IMR-90 (cell line): ENCODE measurements around the gene MAN2A1. TPM values are rescaled to one million over a fixed set of nuclear protein-coding genes. Genes with fewer than 3 reads are reported as not detected.

ENCODE experiments used
- ATAC-seq: fragments of 200-7000 bp; cut with Tn5 transposase; 2 replicates; pipeline ENCODE4 v1.9.1; 2020; ENCODE audit warnings: low read depth, mild to moderate bottlenecking, moderate library complexity
- BruUV-seq: library from RNA; stranded (reverse); fragments of 400-500 nt; replicated peaks from 2 replicates; lab custom pipeline; 2021; lab: Mats Ljungman, UMichigan
- CTCF ChIA-PET: fragments of 300-600 bp; formaldehyde crosslinking; extraction: SDS; loops from one replicate; lab custom pipeline; 2021; ENCODE audit warnings: antibody characterized with exemption; lab: Yijun Ruan, JAX
- POLR2A ChIA-PET: fragments of 300-600 bp; sonication (Branson Sonifier 250); formaldehyde crosslinking; loops from one replicate; lab custom pipeline; 2022; ENCODE audit warnings: antibody characterized with exemption; ENCODE audit not compliant: unreplicated experiment; lab: Charles Lee
- DNase-seq: peaks from one replicate; pipeline ENCODE4 v3.0.0; 2013
- H2AFZ ChIP-seq: replicated peaks from 2 replicates; pipeline ENCODE3; 2013; ENCODE audit warnings: low read length, mild to moderate bottlenecking; ENCODE audit not compliant: poor library complexity
- H2AK5ac ChIP-seq: 2 replicates; pipeline ENCODE4 v1.6.1; 2013; ENCODE audit warnings: low read depth, low read length, inconsistent platforms
- H2AK9ac ChIP-seq: replicated peaks from 2 replicates; pipeline ENCODE3; 2013; ENCODE audit warnings: mild to moderate bottlenecking, low read depth, low read length, moderate library complexity; ENCODE audit not compliant: poor library complexity
- H2BK120ac ChIP-seq: 2 replicates; pipeline ENCODE4 v1.6.1; 2013; ENCODE audit warnings: low read depth, low read length, inconsistent platforms
- H2BK15ac ChIP-seq: 3 replicates; pipeline ENCODE4 v1.6.1; 2013; ENCODE audit warnings: low read depth, low read length, inconsistent platforms
- H2BK20ac ChIP-seq: 2 replicates; pipeline ENCODE4 v1.6.1; 2013; ENCODE audit warnings: low read depth, mild to moderate bottlenecking, inconsistent platforms, low read length, moderate library complexity
- H2BK5ac ChIP-seq: 2 replicates; pipeline ENCODE4 v1.6.1; 2013; ENCODE audit warnings: mild to moderate bottlenecking, low read depth, low read length, inconsistent platforms; ENCODE audit not compliant: poor library complexity, severe bottlenecking
- H3K14ac ChIP-seq: replicated peaks from 2 replicates; pipeline ENCODE4 v1.6.1; 2013; ENCODE audit warnings: low read depth, low read length, inconsistent platforms
- H3K18ac ChIP-seq: 2 replicates; pipeline ENCODE4 v1.6.1; 2013; ENCODE audit warnings: low read depth, low read length, control low read depth
- H3K23ac ChIP-seq: 2 replicates; pipeline ENCODE4 v1.6.1; 2013; ENCODE audit warnings: low read depth, low read length, inconsistent platforms
- H3K27ac ChIP-seq: 2 replicates; pipeline ENCODE4 v1.5.1; 2013; ENCODE audit warnings: mild to moderate bottlenecking, control low read depth, low read length; ENCODE audit not compliant: insufficient read depth
- H3K27me3 ChIP-seq: 2 replicates; pipeline ENCODE4 v1.6.1; 2013; ENCODE audit warnings: low read length; ENCODE audit not compliant: control insufficient read depth, insufficient read depth
- H3K36me3 ChIP-seq: 2 replicates; pipeline ENCODE4 v1.6.1; 2013; ENCODE audit warnings: low read length, mixed read lengths; ENCODE audit not compliant: control insufficient read depth, insufficient read depth
- H3K4ac ChIP-seq: 2 replicates; pipeline ENCODE4 v1.6.1; 2013; ENCODE audit warnings: low read depth, low read length, inconsistent platforms
- H3K4me1 ChIP-seq: 2 replicates; pipeline ENCODE4 v1.6.1; 2013; ENCODE audit warnings: low read length, mixed read lengths; ENCODE audit not compliant: control insufficient read depth, insufficient read depth
- H3K4me2 ChIP-seq: 2 replicates; pipeline ENCODE4 v1.6.1; 2013; ENCODE audit warnings: low read depth, mild to moderate bottlenecking, control low read depth, low read length, moderate library complexity
- H3K4me3 ChIP-seq: 2 replicates; pipeline ENCODE4 v1.5.1; 2013; ENCODE audit warnings: low read depth, mild to moderate bottlenecking, control low read depth, low read length, moderate library complexity; ENCODE audit not compliant: insufficient read depth
- H3K56ac ChIP-seq: 2 replicates; pipeline ENCODE4 v1.6.1; 2013; ENCODE audit warnings: low read length, inconsistent platforms; ENCODE audit not compliant: insufficient read depth; ENCODE audit errors: extremely low read depth
- H3K79me1 ChIP-seq, 2 experiments: 2 replicates each; pipeline ENCODE4 v1.6.1; 2013; ENCODE audit warnings: low read length in 2 of 2, inconsistent platforms in 1 of 2, low read depth in 1 of 2
- H3K9ac ChIP-seq: 2 replicates; pipeline ENCODE4 v1.6.1; 2013; ENCODE audit warnings: low read depth, low read length, control low read depth
- H3K9me1 ChIP-seq: 2 replicates; pipeline ENCODE4 v1.6.1; 2013; ENCODE audit warnings: low read length, inconsistent platforms; ENCODE audit not compliant: insufficient read depth
- H3K9me3 ChIP-seq: 2 replicates; pipeline ENCODE4 v1.6.1; 2013; ENCODE audit warnings: low read length; ENCODE audit not compliant: control insufficient read depth, insufficient read depth
- H4K20me1 ChIP-seq: 2 replicates; pipeline ENCODE4 v1.6.1; 2013; ENCODE audit warnings: low read length, inconsistent platforms; ENCODE audit not compliant: insufficient read depth
- H4K5ac ChIP-seq: 2 replicates; pipeline ENCODE4 v1.6.1; 2013; ENCODE audit warnings: mild to moderate bottlenecking, low read depth, low read length, control low read depth
- H4K8ac ChIP-seq, 2 experiments: 2 replicates each; pipeline ENCODE4 v1.6.1; 2013; ENCODE audit warnings: low read depth in 2 of 2, low read length in 2 of 2, control low read depth in 1 of 2, inconsistent platforms in 1 of 2
- H4K91ac ChIP-seq: 2 replicates; pipeline ENCODE4 v1.6.1; 2013; ENCODE audit warnings: low read depth, low read length, inconsistent platforms; ENCODE audit not compliant: insufficient read depth
- CEBPB ChIP-seq: IDR thresholded peaks from 2 replicates; pipeline ENCODE4 v1.6.1; 2012; ENCODE audit warnings: low read depth, low read length, improper control_type of control experiment
- CTCF ChIP-seq: conservative IDR thresholded peaks from 2 replicates; pipeline ENCODE4 v1.5.1; 2012; ENCODE audit warnings: mild to moderate bottlenecking, low read depth, low read length, improper control_type of control experiment
- FOS ChIP-seq: fragments of 150-350 bp; IDR thresholded peaks from 2 replicates; pipeline ENCODE4 v1.6.1; 2016; ENCODE audit warnings: low read depth, low read length
- MAZ ChIP-seq: IDR thresholded peaks from 2 replicates; pipeline ENCODE4 v1.6.1; 2012; ENCODE audit warnings: low read depth, mild to moderate bottlenecking, low read length, improper control_type of control experiment, moderate library complexity, borderline replicate concordance
- MXI1 ChIP-seq: IDR thresholded peaks from 2 replicates; pipeline ENCODE4 v1.6.1; 2012; ENCODE audit warnings: low read depth, mild to moderate bottlenecking, low read length, moderate library complexity, borderline replicate concordance
- POLR2A ChIP-seq: IDR thresholded peaks from 2 replicates; pipeline ENCODE4 v1.6.1; 2012; ENCODE audit warnings: mild to moderate bottlenecking, low read depth, low read length
- RCOR1 ChIP-seq: IDR thresholded peaks from 2 replicates; pipeline ENCODE4 v1.6.1; 2012; ENCODE audit warnings: mild to moderate bottlenecking, low read length, improper control_type of control experiment; ENCODE audit not compliant: insufficient replicate concordance
- RFX5 ChIP-seq: IDR thresholded peaks from 2 replicates; pipeline ENCODE4 v1.8.0; 2012; ENCODE audit warnings: low read depth, mild to moderate bottlenecking, low read length, moderate library complexity
- USF2 ChIP-seq: fragments of 150-350 bp; IDR thresholded peaks from 2 replicates; pipeline ENCODE4 v1.6.1; 2017; ENCODE audit warnings: mild to moderate bottlenecking, antibody characterized with exemption, low read length, low read depth
- WGBS, 2 experiments: methylation state at CpG; one replicate each; pipeline versions ENCODE4 v1.1.5 to v1.1.7; 2013; ENCODE audit warnings: missing lambda C conversion rate in 2 of 2; ENCODE audit not compliant: insufficient read length in 1 of 2; ENCODE audit errors: extremely low coverage in 2 of 2; 5-methylcytosine and 5-hydroxymethylcytosine counted together
- dilution Hi-C: fragments of 300-500 bp; cut with HindIII; formaldehyde crosslinking; loops from one replicate; pipeline ENCODE4 v1.14.3; 2018; ENCODE audit warnings: low sequenced_read_pairs; ENCODE audit not compliant: unreplicated experiment
- in situ Hi-C: fragments of 300-500 bp; cut with MboI; formaldehyde crosslinking; loops from 3 replicates; pipeline ENCODE4 v1.14.3; 2019; ENCODE audit warnings: low sequenced_read_pairs, inconsistent platforms, mixed read lengths
- intact Hi-C: fragments of 100-400 bp; cut with micrococcal nuclease; formaldehyde crosslinking; loops from 2 replicates; pipeline ENCODE4 v1.10.0; 2022
- polyA plus RNA-seq, 3 experiments: library from polyadenylated mRNA; depleted of rRNA; stranded (reverse); fragments of >200 nt; gene quantifications; 2 replicates each; pipeline ENCODE4 v1.2.3, GENCODE V29; 2012; ENCODE audit warnings: low replicate concordance in 1 of 3
- total RNA-seq: library from RNA; depleted of rRNA; stranded (reverse); fragments of >200 nt; gene quantifications from 2 replicates; pipeline ENCODE4 v1.2.3, GENCODE V29; 2012

Gene MAN2A1
- total and polyA plus RNA-seq, 2 of the 4 experiments (the other 2 are of a cell fraction) = 16.4 to 29.6 TPM

DNA sequence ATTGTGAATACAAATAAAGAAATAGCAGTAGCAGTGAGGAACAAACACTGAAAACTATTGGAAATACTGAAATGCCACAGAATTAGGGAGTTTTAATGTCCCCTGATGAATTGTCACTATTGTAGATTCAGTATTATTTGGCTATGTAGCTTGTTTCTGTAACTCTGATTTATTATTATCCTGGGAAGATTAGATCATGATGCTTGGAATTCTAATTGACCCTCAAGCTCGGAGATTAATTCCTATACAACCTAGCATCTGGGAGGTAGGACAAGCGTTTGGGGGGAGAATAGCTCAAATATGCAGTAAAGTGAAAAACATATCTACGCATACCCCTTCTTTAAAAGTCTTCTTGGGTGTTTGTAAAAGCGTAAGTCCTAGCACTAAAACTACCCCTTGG, 15.1 kb upstream of the MAN2A1 start:
- in situ Hi-C loops = no loop called here
- Histone ChIP-seq H3K4me2 (no peak overlapping the region), H2BK5ac (no peak overlapping the region), H3K27ac (no peak overlapping the region), H3K9me3 (no peaks in the 10 kb centered on the region), H4K5ac (no peak overlapping the region), H2BK20ac (no peak overlapping the region), H2BK15ac (no peak overlapping the region), H4K8ac (no peak overlapping the region), H3K18ac (no peak overlapping the region), H3K27me3 (peaks cover 13% of the 10 kb centered on the region), H2AK9ac (no peak overlapping the region), H2AK5ac (no peak overlapping the region), H3K36me3 (no peaks in the 10 kb centered on the region), H3K9ac (no peak overlapping the region), H3K4me1 (no peaks in the 10 kb centered on the region), H3K4me3 (no peak overlapping the region), H2BK120ac (no peak overlapping the region), H3K23ac (no peak overlapping the region), H3K4ac (no peak overlapping the region), H3K9me1 (no peaks in the 10 kb centered on the region), H2AFZ (no peak overlapping the region), H3K79me1 (no peaks in the 10 kb centered on the region), H3K14ac (no peak overlapping the region), H4K91ac (no peak overlapping the region), H3K56ac (no peak overlapping the region), H4K20me1 (no peaks in the 10 kb centered on the region)
- TF ChIP-seq RFX5 = no peak
- no peak for TF ChIP-seq CTCF
- TF ChIP-seq MAZ = no peak
- TF ChIP-seq USF2 = no peak
- no peak for TF ChIP-seq POLR2A
- TF ChIP-seq RCOR1 = no peak
- TF ChIP-seq FOS = no peak
- no peak for TF ChIP-seq CEBPB
- no peak for TF ChIP-seq MXI1
- ChIA-PET CTCF (no interaction called here), POLR2A (no interaction called here)
- intact Hi-C loops = no loop called here
- no peak for DNase-seq
- dilution Hi-C loops = no loop called here
- BruUV-seq = no TSS peak
- ATAC-seq = no peak
- no CpG with 5 or more reads among the region's 4 CpGs for WGBS, 2 experiments
